ENCODE data around the gene BLM.

The BLM gene

DNA sequence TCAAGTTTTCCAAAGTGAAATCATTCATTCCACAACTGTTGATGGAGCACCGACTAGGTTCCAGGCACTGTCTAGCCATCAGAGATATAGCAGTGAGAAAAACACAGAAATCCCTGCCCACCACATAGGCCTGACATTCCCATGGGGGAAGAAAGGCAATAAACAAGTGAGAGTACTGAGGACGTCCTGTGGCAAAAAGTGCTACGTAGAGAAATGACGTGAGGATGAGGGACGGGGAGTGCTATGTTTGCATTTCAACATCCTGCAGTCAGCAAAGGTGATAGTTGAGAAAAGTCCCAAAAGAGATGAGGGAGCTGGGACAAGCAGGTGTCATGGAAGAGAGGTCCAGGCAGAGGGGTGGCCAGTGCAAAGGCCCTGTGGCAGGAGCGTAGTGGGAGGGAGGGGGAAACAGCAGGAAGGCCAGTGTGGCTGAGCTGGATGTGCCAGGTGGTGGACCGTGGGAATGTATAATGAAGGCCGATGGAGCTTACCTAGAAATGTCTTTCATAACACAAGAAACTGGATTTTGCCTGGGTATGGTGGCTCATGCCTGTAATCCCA, 140.8 kb downstream of the BLM start:
- DNase-seq = no peak

DNA sequence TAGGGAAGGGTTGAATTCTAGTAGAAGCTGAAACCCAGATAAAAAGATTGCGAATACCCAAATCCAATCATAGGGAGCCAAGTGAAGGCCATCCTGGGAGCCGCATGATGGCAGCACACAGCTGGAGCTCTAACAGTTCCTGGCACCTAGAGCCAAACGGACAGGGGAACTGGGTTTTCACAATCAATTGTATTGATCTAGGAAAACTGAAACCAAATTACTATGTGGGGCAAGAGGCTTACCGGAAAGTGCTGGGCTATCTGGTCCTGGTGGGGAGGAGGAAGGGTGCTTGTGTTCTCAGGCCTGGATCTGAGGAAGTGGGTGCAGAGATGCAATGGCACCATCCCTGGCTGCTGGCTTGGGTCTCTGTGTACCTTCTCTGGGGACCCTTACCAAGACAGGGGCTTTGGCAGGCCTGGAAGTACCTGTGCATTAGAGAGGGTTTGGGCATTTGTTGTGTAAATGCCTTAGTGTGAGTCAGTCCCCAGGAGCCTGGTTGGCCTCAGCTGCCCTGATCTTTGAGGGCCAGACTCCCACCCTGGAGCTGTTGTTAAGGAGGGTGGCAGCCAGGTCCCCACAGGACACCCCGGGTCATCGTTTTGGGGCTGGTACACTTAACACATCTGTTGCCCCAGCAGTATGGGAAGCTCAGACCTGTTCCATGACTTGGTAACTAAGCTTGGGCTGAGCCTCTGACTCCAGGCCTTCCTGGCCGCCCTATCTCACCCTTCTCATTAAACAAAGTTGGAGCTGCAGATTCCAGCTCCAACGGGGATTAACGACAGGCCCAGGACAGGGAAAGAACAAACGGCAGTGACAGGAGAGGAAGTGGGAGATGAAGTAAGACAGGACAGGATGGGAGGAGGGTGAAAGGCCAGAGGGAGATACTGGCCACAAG, 142.3 kb downstream of the BLM start:
- no peak for DNase-seq

GRCh38 chr15:90860450-90860849, 143.3 kb downstream of the BLM start:
- no peak for DNase-seq

GRCh38 chr15:90860942-90861675, 144.0 kb downstream of the BLM start:
- no peak for DNase-seq

- no peak for DNase-seq
These were observed 145.3 kb downstream of the BLM start for GRCh38 chr15:90862487-90862886.

DNA sequence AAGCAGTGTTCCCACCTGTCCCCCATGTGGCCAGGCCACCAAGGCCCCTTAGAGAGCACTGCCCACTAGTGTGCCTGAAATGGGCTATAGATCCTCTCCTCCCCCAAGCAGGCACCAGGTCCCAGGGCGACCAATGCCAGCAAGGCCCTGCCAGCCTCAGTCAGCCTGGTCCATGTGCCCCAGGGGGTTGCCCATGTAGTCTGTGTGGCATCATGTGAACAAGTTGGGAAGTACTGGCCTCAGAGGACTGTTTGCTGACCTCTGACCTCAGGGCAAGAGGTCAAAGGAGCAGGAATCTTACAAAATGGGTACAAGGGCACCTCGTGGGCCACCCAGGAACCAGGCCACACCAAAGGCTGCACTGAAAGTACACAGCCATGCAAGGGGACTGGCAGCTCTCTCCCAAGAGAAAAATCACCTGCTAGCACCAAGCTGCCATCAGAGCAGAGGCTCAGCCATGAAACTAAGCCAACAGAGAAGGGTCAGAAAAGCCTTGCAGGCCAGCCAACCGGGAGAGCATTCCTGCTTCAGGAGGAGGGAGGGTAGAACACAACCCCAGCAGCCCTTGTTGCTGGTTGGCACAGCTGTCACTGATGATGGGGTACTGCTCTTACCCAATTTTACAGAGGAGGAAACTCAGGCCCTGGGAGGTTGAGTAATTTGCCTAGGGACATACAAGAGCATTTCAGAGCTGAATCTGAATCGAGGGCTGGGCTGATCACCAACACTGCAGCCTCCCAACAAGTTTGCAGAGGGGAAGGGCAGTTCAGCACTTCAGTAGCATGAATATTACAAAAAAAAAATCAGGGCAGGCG, 146.0 kb downstream of the BLM start:
- DNase-seq = no peak

DNA sequence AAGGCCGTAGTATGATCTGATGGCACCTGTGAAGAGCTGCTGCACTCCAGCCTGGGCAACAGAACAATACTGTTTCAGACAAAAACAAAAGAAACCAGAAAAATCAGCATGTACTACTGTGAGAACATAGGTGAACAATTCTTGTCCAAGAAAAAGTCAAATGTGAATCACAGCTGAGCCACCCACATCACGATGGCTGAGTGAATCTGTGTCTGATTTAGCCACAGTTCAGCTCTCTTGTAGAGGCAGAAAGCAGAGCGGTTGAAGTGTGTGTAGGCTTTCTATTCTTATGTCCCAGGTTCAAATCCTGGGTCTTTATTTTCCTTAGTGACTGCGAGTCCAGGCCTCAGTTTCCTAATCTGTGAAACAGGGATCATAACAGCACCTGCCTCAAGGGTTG, 146.8 kb downstream of the BLM start:
- no peak for DNase-seq

DNA sequence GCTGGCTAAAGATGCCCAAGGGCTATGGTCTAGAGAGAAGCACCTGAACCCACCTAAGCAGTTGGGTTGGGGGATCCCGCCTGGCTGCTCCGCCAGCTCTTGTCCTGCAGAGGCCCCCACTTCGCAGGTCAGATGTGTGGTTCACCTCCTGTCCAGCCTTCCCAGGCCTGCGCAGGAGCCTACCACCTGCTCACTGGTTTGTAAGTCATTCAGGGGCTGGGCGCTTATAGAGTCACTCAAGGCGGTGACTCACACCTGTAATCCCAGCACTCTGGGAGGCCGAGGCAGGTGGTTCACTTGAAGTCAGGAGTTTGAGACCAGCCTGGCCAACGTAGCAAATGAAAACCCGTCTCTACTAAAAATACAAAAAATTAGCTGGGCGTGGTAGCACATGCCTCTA, 147.4 kb downstream of the BLM start:
- DNase-seq = no peak

DNA sequence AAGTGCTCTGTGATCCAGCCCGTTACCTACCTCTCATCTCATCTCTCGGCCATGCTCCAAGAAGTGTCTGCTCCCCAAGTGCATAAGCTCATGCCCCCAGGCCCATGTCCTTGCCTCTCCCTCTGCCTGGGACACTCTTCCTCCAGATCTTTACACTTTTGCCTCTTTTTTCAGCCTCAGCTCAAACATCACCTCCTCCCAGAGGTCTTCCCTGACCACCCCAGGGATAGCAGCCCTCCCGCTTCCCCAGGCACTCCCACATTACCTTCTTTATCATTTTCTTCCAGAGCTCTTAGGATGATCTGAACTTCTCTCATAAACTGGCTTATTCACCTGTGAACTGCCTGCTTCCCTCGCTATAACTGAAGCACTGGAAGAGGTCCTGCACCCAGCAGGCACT, 148.6 kb downstream of the BLM start:
- DNase-seq = no peak
